ENCODE measurements around the gene ZNF423.

ZNF423 gene

GRCh38 chr16:49478107-49478506 is 377.8 kb downstream of the ZNF423 start:
- TF ChIP-seq GATA3 (IDR thresholded peaks at IDR 0.05; ENCODE audit: low read depth, low read length) (no peak), GATA2 (IDR thresholded peaks at IDR 0.05; ENCODE audit: low read depth, low read length) (no peak)

GRCh38 chr16:49477250-49477895 is 378.5 kb downstream of the ZNF423 start:
- no peak for TF ChIP-seq GATA3 (IDR thresholded peaks at IDR 0.05; ENCODE audit: low read depth, low read length)
- TF ChIP-seq GATA2 (IDR thresholded peaks at IDR 0.05; ENCODE audit: low read depth, low read length), result no peak

- TF ChIP-seq GATA3 (IDR thresholded peaks at IDR 0.05; ENCODE audit: low read depth, low read length) (no peak), GATA2 (IDR thresholded peaks at IDR 0.05; ENCODE audit: low read depth, low read length) (no peak)
Measured at GRCh38 chr16:49474741-49475140, 381.2 kb downstream of the ZNF423 start.

GRCh38 chr16:49473773-49474172 is 382.1 kb downstream of the ZNF423 start:
- TF ChIP-seq GATA3 (IDR thresholded peaks at IDR 0.05; ENCODE audit: low read depth, low read length), result no peak
- TF ChIP-seq GATA2 (IDR thresholded peaks at IDR 0.05; ENCODE audit: low read depth, low read length), result no peak

- no peak for TF ChIP-seq GATA2 (IDR thresholded peaks at IDR 0.05; ENCODE audit: low read depth, low read length)
- TF ChIP-seq GATA3 (IDR thresholded peaks at IDR 0.05; ENCODE audit: low read depth, low read length), result no peak
Measured at GRCh38 chr16:49473131-49473530, 382.8 kb downstream of the ZNF423 start.

- TF ChIP-seq GATA2 (IDR thresholded peaks at IDR 0.05; ENCODE audit: low read depth, low read length) (no peak), GATA3 (IDR thresholded peaks at IDR 0.05; ENCODE audit: low read depth, low read length) (no peak)
Measured at GRCh38 chr16:49472598-49472997, 383.3 kb downstream of the ZNF423 start.

GRCh38 chr16:49471038-49471727 is 384.7 kb downstream of the ZNF423 start:
- TF ChIP-seq GATA3 (IDR thresholded peaks at IDR 0.05; ENCODE audit: low read depth, low read length) (no peak), GATA2 (IDR thresholded peaks at IDR 0.05; ENCODE audit: low read depth, low read length) (no peak)

- no peak for TF ChIP-seq GATA2 (IDR thresholded peaks at IDR 0.05; ENCODE audit: low read depth, low read length)
- no peak for TF ChIP-seq GATA3 (IDR thresholded peaks at IDR 0.05; ENCODE audit: low read depth, low read length)
Measured at GRCh38 chr16:49470513-49470991, 385.4 kb downstream of the ZNF423 start.

- TF ChIP-seq GATA2 (IDR thresholded peaks at IDR 0.05; ENCODE audit: low read depth, low read length) (no peak), GATA3 (IDR thresholded peaks at IDR 0.05; ENCODE audit: low read depth, low read length) (no peak)
Measured at GRCh38 chr16:49469930-49470451, 385.9 kb downstream of the ZNF423 start.

GRCh38 chr16:49469311-49469670 is 386.6 kb downstream of the ZNF423 start:
- TF ChIP-seq GATA3 (IDR thresholded peaks at IDR 0.05; ENCODE audit: low read depth, low read length), result no peak
- no peak for TF ChIP-seq GATA2 (IDR thresholded peaks at IDR 0.05; ENCODE audit: low read depth, low read length)

GRCh38 chr16:49468611-49469310 is 387.2 kb downstream of the ZNF423 start:
- TF ChIP-seq GATA3 (IDR thresholded peaks at IDR 0.05; ENCODE audit: low read depth, low read length), result no peak
- TF ChIP-seq GATA2 (IDR thresholded peaks at IDR 0.05; ENCODE audit: low read depth, low read length), result no peak

GRCh38 chr16:49467540-49468372 is 388.2 kb downstream of the ZNF423 start:
- TF ChIP-seq GATA3 (IDR thresholded peaks at IDR 0.05; ENCODE audit: low read depth, low read length) (no peak), GATA2 (IDR thresholded peaks at IDR 0.05; ENCODE audit: low read depth, low read length) (no peak)

GRCh38 chr16:49466881-49467280 is 389.0 kb downstream of the ZNF423 start:
- TF ChIP-seq GATA2 (IDR thresholded peaks at IDR 0.05; ENCODE audit: low read depth, low read length), result no peak
- TF ChIP-seq GATA3 (IDR thresholded peaks at IDR 0.05; ENCODE audit: low read depth, low read length), result no peak

- no peak for TF ChIP-seq GATA2 (IDR thresholded peaks at IDR 0.05; ENCODE audit: low read depth, low read length)
- TF ChIP-seq GATA3 (IDR thresholded peaks at IDR 0.05; ENCODE audit: low read depth, low read length), result no peak
Measured at GRCh38 chr16:49466529-49466831, 389.4 kb downstream of the ZNF423 start.

Measured in SH-SY5Y (cell line).